GM19025 (cell line): ENCODE results near the gene PON2.
"Not testable (repeated sequence)": the region's sequence is repeated elsewhere in the genome, so short reads cannot be mapped to it uniquely, and the experiment has no call there.

Experiments
- ATAC-seq: cut with Tn5 transposase; IDR thresholded peaks from one replicate; pipeline ENCODE4 v1.9.1; 2021; ENCODE audit warnings: mild to moderate bottlenecking, low read depth, moderate library complexity; ENCODE audit not compliant: unreplicated experiment

The PON2 gene

GRCh38 chr7:95407751-95408150, 27.1 kb downstream of the PON2 start:
- no peak for ATAC-seq

GRCh38 chr7:95405800-95406199, 29.0 kb downstream of the PON2 start:
- no peak for ATAC-seq

GRCh38 chr7:95405208-95405607, 29.6 kb downstream of the PON2 start:
- no peak for ATAC-seq

GRCh38 chr7:95404316-95404865, 30.4 kb downstream of the PON2 start:
- ATAC-seq, result no peak

- ATAC-seq, result no peak
These were observed 36.5 kb downstream of the PON2 start for GRCh38 chr7:95398155-95398940.

GRCh38 chr7:95397381-95397780, 37.4 kb downstream of the PON2 start:
- ATAC-seq, result no peak

- ATAC-seq, result no peak
These were observed 38.4 kb downstream of the PON2 start, which contains the start of gene PON3 for GRCh38 chr7:95396136-95397032. Gene PON3, minus strand, starts transcription at chr7:95396375. Its CDS starts 25 bp downstream, at chr7:95396350.

- ATAC-seq, result no peak
These were observed 39.1 kb downstream of the PON2 start for GRCh38 chr7:95395755-95396135.

- ATAC-seq, result no peak
These were observed 40.5 kb downstream of the PON2 start for GRCh38 chr7:95394370-95394769.

- ATAC-seq, result no peak
These were observed 43.1 kb downstream of the PON2 start for GRCh38 chr7:95391761-95392160.

- no peak for ATAC-seq
These were observed 45.3 kb downstream of the PON2 start for GRCh38 chr7:95389516-95389915.

- ATAC-seq, result not testable (repeated sequence)
These were observed 55.4 kb downstream of the PON2 start for GRCh38 chr7:95379457-95379856.

- ATAC-seq, result no peak
These were observed 58.0 kb downstream of the PON2 start for GRCh38 chr7:95376632-95377400.

GRCh38 chr7:95375591-95376257, 59.1 kb downstream of the PON2 start:
- no peak for ATAC-seq

- ATAC-seq, result no peak
These were observed 61.5 kb downstream of the PON2 start for GRCh38 chr7:95373323-95373722.

GRCh38 chr7:95368235-95368634, 66.6 kb downstream of the PON2 start:
- ATAC-seq, result no peak

- no peak for ATAC-seq
These were observed 67.2 kb downstream of the PON2 start for GRCh38 chr7:95367606-95368005.

GRCh38 chr7:95365151-95365550, 69.7 kb downstream of the PON2 start:
- no peak for ATAC-seq

- ATAC-seq, result no peak
These were observed 77.2 kb downstream of the PON2 start for GRCh38 chr7:95357623-95358022.
